ENCODE data around the gene SLC25A12. TPM values are rescaled to one million over a fixed set of nuclear protein-coding genes. Genes with fewer than 3 reads are reported as not detected.

The SLC25A12 gene
- total RNA-seq, 1 donor from 2014 or later, result 82.7 TPM

Small RNAs within 50 kb of the gene (small RNA-seq; reads per million reads assigned to genes)
- gene RNU6-182P, result not detected

Other genes with a start within 250 kb of the SLC25A12 start
- 262 TPM for gene DYNC1I2, start 206.8 kb downstream of the SLC25A12 start, total RNA-seq
- 62.1 TPM for gene HAT1, start 28.2 kb upstream of the SLC25A12 start, total RNA-seq
- gene METAP1D, start 105.7 kb upstream of the SLC25A12 start, total RNA-seq, result 9.5 TPM
- 21.4 TPM for gene DLX1, start 191.3 kb upstream of the SLC25A12 start, total RNA-seq
- 3.3 TPM for gene DLX2, start 208.7 kb upstream of the SLC25A12 start, total RNA-seq